HG03135 (cell line): ENCODE measurements around the gene MFNG.

Experiments used
- ATAC-seq: cut with Tn5 transposase; IDR thresholded peaks from one replicate; pipeline ENCODE4 v1.9.1; 2021; ENCODE audit warnings: mild to moderate bottlenecking, moderate library complexity; ENCODE audit not compliant: unreplicated experiment

Gene MFNG

GRCh38 chr22:37497062-37497599, 10.9 kb upstream of the MFNG start:
- ATAC-seq: no peak

- no peak for ATAC-seq
Observed at GRCh38 chr22:37496651-37497050, 10.5 kb upstream of the MFNG start.

GRCh38 chr22:37493979-37494378, 7.8 kb upstream of the MFNG start:
- no peak for ATAC-seq

GRCh38 chr22:37492428-37493344, 6.5 kb upstream of the MFNG start:
- ATAC-seq: no peak

- ATAC-seq: no peak
Observed at GRCh38 chr22:37491559-37492427, 5.6 kb upstream of the MFNG start.

GRCh38 chr22:37491106-37491505, 4.9 kb upstream of the MFNG start:
- no peak for ATAC-seq

GRCh38 chr22:37489983-37490382, 3.8 kb upstream of the MFNG start:
- ATAC-seq: no peak

- no peak for ATAC-seq
Observed at GRCh38 chr22:37488337-37489135, 2.4 kb upstream of the MFNG start.

GRCh38 chr22:37487571-37487970, 1.4 kb upstream of the MFNG start:
- ATAC-seq: no peak

- ATAC-seq: no peak
Observed at GRCh38 chr22:37487129-37487528, 945 bp upstream of the MFNG start.

- peak; percentile 24 for ATAC-seq
Observed at GRCh38 chr22:37485395-37486223, 575 bp downstream of the MFNG start.

GRCh38 chr22:37484480-37485394, 1.4 kb downstream of the MFNG start:
- peak; percentile 18 for ATAC-seq

- ATAC-seq: no peak
Observed at GRCh38 chr22:37483050-37483449, 3.1 kb downstream of the MFNG start.

GRCh38 chr22:37482244-37482643, 3.9 kb downstream of the MFNG start:
- ATAC-seq: no peak

GRCh38 chr22:37481347-37481907, 4.8 kb downstream of the MFNG start:
- ATAC-seq: no peak

GRCh38 chr22:37480387-37481346, 5.5 kb downstream of the MFNG start:
- no peak for ATAC-seq

- ATAC-seq: no peak
Observed at GRCh38 chr22:37479196-37479595, 7.0 kb downstream of the MFNG start.
